ENCODE results near the gene ACKR3. TPM values are rescaled to one million over a fixed set of nuclear protein-coding genes. Genes with fewer than 3 reads are reported as not detected.

The ACKR3 gene
- total and polyA plus RNA-seq, 10 of the 15 experiments (the other 5 are each of a cell fraction or from before 2014, with no cell fraction given) = 3.0 to 154 (median 6.4) TPM

- 23% methylated on average over 13 of the region's 13 CpGs for WGBS (ENCODE audit: insufficient coverage, insufficient replicate concordance, low lambda C conversion rate, missing lambda C conversion rate)
- FAIRE-seq (no peak), ATAC-seq (peak; percentile 76), DNase-seq (ENCODE audit: low read depth, low spot score) (peak; percentile 45)
- Histone ChIP-seq H3K9ac (ENCODE audit: control insufficient read depth, insufficient read depth, low read length) (no peak overlapping the region), H2AFZ (ENCODE audit: control insufficient read depth, low read depth, low read length) (no peak overlapping the region), H3K79me2 (ENCODE audit: control insufficient read depth, insufficient read depth, low read length) (no peaks in the 10 kb centered on the region), H3K4me1 (ENCODE audit: control insufficient read depth, insufficient read depth, low read length) (no peaks in the 10 kb centered on the region), H3K27ac (ENCODE audit: control insufficient read depth, insufficient read depth) (no peak overlapping the region), H3K27me3 (replicated peaks in 1 of 2; ENCODE audit: control insufficient read depth in 2 of 2, insufficient read depth in 2 of 2, low read length in 1 of 2) (no peaks in the 10 kb centered on the region; a peak in 2 of 4 replicates), H3K4me2 (ENCODE audit: control insufficient read depth, insufficient read depth) (no peak overlapping the region), H3K36me3 (ENCODE audit: control insufficient read depth in 2 of 2, insufficient read depth in 2 of 2, low read length in 1 of 2) (no peaks in the 10 kb centered on the region), H4K20me1 (ENCODE audit: control insufficient read depth, insufficient read depth) (no peaks in the 10 kb centered on the region), H3K9me3 (replicated peaks; ENCODE audit: control insufficient read depth, insufficient read depth, low read length) (no peaks in the 10 kb centered on the region; the same call in 2 of the 3 replicates), H3K4me3 (no peak overlapping the region)
- ChIA-PET RAD21 (ENCODE audit: unreplicated experiment) (interaction anchor here (0.8 to 1.3 kb wide), 3 partner anchors 24 to 95 kb away, joined by 3 to 10 read pairs (median 4); partner anchors contain the start of gene ACKR3), CTCF (interaction anchor here (0.8 to 1.3 kb wide), 3 partner anchors 23 to 90 kb away, joined by 3 to 4 read pairs (median 3); partner anchors contain the start of gene ACKR3), SMC1A (ENCODE audit: uncharacterized antibody, unreplicated experiment) (interaction anchor here (0.8 to 2.1 kb wide), 10 partner anchors 11 to 89 kb away, joined by 3 to 8 read pairs (median 4); partner anchors contain the start of gene ACKR3), POLR2A (interaction anchor here (0.7 to 1.4 kb wide), 3 partner anchors 11 to 36 kb away, joined by 3 to 4 read pairs (median 4); partner anchors contain the start of gene ACKR3)
- no TSS peak for BruUV-seq (replicated peaks)
- intact Hi-C loops (cut with micrococcal nuclease; ENCODE audit: unreplicated experiment) (no loop called here), in situ Hi-C loops (cut with MboI) (no loop called here)
- TF ChIP-seq MEF2A (IDR thresholded peaks at IDR 0.05; ENCODE audit: insufficient read depth, low read depth, low read length) (no peak), CEBPB (IDR thresholded peaks at IDR 0.05; ENCODE audit: borderline replicate concordance in 1 of 2, low read depth in 2 of 2, low read length in 2 of 2) (no peak), BMI1 (IDR thresholded peaks at IDR 0.05; ENCODE audit: borderline replicate concordance) (no peak), HDAC6 (IDR thresholded peaks at IDR 0.05; ENCODE audit: unreplicated experiment) (no peak), JUNB (IDR thresholded peaks at IDR 0.05) (peak; percentile 39; the same call in 1 of the 2 replicates), RBBP5 (conservative IDR thresholded peaks at IDR 0.05) (no peak), ETV6 (conservative IDR thresholded peaks at IDR 0.05 in 1 of 2, IDR thresholded peaks at IDR 0.05 in 1 of 2; ENCODE audit: borderline replicate concordance in 1 of 2, low read depth in 1 of 2) (no peak), RUNX3 (IDR thresholded peaks at IDR 0.05; ENCODE audit: low read length) (peak; percentile 62), ATF2 (IDR thresholded peaks at IDR 0.05; ENCODE audit: low read length) (peak; percentile 58; the same call in 1 of the 2 replicates), WRNIP1 (IDR thresholded peaks at IDR 0.05; ENCODE audit: borderline replicate concordance, low read depth, low read length) (no peak), BCLAF1 (IDR thresholded peaks at IDR 0.05) (no peak), SUPT20H (IDR thresholded peaks at IDR 0.05; ENCODE audit: borderline replicate concordance, control insufficient read depth, low read depth, low read length) (no peak), KAT2A (conservative IDR thresholded peaks at IDR 0.05; ENCODE audit: control insufficient read depth, low read depth, low read length) (no peak), JUND (IDR thresholded peaks at IDR 0.05; ENCODE audit: low read depth, low read length) (no peak), PAX5 (IDR thresholded peaks at IDR 0.05; ENCODE audit: borderline replicate concordance, low read depth, low read length) (peak; percentile 94)
Observed at GRCh38 chr2:236601316-236602202, 31.9 kb downstream of the ACKR3 start.
